Measurements from ENCODE around the gene NISCH. TPM values are rescaled to one million over a fixed set of nuclear protein-coding genes. Genes with fewer than 3 reads are reported as not detected.

NISCH gene
- total RNA-seq, 1 experiment from 2014 or later: 85.0 TPM

DNA sequence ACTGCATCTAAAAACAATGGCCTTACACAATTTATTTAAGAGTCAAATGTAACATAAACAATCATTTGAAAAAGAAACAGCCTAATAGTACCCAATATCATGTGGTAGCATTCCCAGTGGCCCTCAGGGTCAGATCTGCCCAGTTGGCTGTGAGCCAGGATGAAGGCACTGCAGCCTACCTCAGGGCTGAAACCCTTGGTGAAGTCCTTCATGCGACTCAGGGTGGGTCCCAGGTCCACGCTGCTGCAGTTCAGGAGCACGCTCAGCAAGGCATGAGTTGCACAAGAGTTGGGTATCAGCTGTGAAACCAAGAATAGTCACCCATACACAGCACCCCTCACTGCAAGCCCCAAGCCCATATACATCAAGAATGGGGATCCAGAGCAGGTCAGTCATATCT lies 47.6 kb upstream of the NISCH start:
- ChIA-PET POLR2A (no interaction called here), CTCF (no interaction called here)
- H3K36me3 Mint-ChIP-seq: peaks cover 42% of the 10 kb centered on the region
- peak overlapping the region; percentile 71 for H3K4me3 Mint-ChIP-seq
- H3K27me3 Mint-ChIP-seq (ENCODE audit: low read depth): no peaks in the 10 kb centered on the region
- peaks cover 12% of the 10 kb centered on the region for H3K4me1 Mint-ChIP-seq
- no peaks in the 10 kb centered on the region for H3K9me3 Mint-ChIP-seq
- no peak for TF ChIP-seq ATF2 (CRISPR knock-in tag; IDR thresholded peaks at IDR 0.05; ENCODE audit: borderline replicate concordance, low read depth)
- no peak for TF ChIP-seq ARID4B (CRISPR knock-in tag; IDR thresholded peaks at IDR 0.05; ENCODE audit: borderline replicate concordance)
- no peak for TF ChIP-seq IRF2 (CRISPR knock-in tag; IDR thresholded peaks at IDR 0.05; ENCODE audit: borderline replicate concordance, low read depth)
- TF ChIP-seq TP53 (CRISPR knock-in tag; IDR thresholded peaks at IDR 0.05): no peak
- DNase-seq (ENCODE audit: low spot score) (no peak), ATAC-seq (no peak)
- no peak overlapping the region for H3K27ac Mint-ChIP-seq

DNA sequence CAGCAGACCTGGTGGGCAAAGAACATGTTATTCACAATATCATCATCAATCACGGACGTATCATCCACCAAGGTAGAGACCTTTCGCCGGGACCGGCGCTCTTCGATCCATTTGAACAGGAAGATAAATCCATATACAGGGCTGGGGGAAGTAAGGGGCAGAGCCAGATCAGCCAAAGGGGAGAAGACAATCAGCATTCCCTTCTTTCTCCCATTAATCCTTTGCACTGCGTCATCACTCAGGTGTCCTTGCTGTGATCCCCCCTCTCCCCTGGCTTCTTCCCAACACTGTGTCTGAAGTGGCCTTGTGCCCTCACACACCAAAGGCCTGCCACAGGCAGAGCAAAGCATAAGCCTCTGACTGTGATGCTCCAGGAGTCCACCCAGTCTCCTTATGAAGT lies 46.9 kb upstream of the NISCH start:
- H3K36me3 Mint-ChIP-seq: peaks cover 35% of the 10 kb centered on the region
- no peak for ATAC-seq
- ChIA-PET CTCF (interaction anchor here (1.5 kb wide), 1 partner anchor 20 kb away, joined by 3 read pairs; no protein-coding TSS in a partner anchor), POLR2A (no interaction called here)
- H3K27me3 Mint-ChIP-seq (ENCODE audit: low read depth): no peaks in the 10 kb centered on the region
- H3K4me1 Mint-ChIP-seq: peaks cover 12% of the 10 kb centered on the region
- no peak for DNase-seq (ENCODE audit: low spot score)
- no peak overlapping the region; the same call in 1 of the 2 replicates for H3K27ac Mint-ChIP-seq
- H3K9me3 Mint-ChIP-seq: no peaks in the 10 kb centered on the region
- TF ChIP-seq NFE2L1 (CRISPR knock-in tag; IDR thresholded peaks at IDR 0.05) (no peak), ZNF232 (CRISPR knock-in tag; IDR thresholded peaks at IDR 0.05) (no peak), FOXP4 (CRISPR knock-in tag; IDR thresholded peaks at IDR 0.05) (no peak), ESRRA (CRISPR knock-in tag; IDR thresholded peaks at IDR 0.05; ENCODE audit: borderline replicate concordance) (no peak), ZNF532 (CRISPR knock-in tag; IDR thresholded peaks at IDR 0.05; ENCODE audit: borderline replicate concordance) (no peak), TEAD4 (CRISPR knock-in tag; IDR thresholded peaks at IDR 0.05) (no peak)
- peak overlapping the region; percentile 71 for H3K4me3 Mint-ChIP-seq
